T-helper 2 cell treated with Interferon-gamma antibody and Interleukin-4, amounts not matched to agents 5 μg/mL and 100 μg/mL, for 36 hours (primary cell): ENCODE measurements around the gene RAB40B.

Source experiments
- DNase-seq: peaks from one replicate; pipeline ENCODE4 v3.0.0; 2021; ENCODE audit warnings: low spot score
- H3K27ac Mint-ChIP-seq: one replicate; pipeline ENCODE4 v1.8.0; 2021; ENCODE audit warnings: mild to moderate bottlenecking, mixed read lengths
- H3K27me3 Mint-ChIP-seq: one replicate; pipeline ENCODE4 v1.8.0; 2021; ENCODE audit warnings: low read depth, mixed read lengths
- H3K36me3 Mint-ChIP-seq: one replicate; pipeline ENCODE4 v1.8.0; 2021; ENCODE audit warnings: low read depth, mixed read lengths
- H3K4me1 Mint-ChIP-seq: one replicate; pipeline ENCODE4 v1.8.0; 2021; ENCODE audit warnings: low read depth, mixed read lengths
- H3K4me3 Mint-ChIP-seq: one replicate; pipeline ENCODE4 v1.8.0; 2022; ENCODE audit warnings: mild to moderate bottlenecking, moderate library complexity, mixed read lengths
- H3K9me3 Mint-ChIP-seq: one replicate; pipeline ENCODE4 v1.8.0; 2021; ENCODE audit warnings: mixed read lengths

RAB40B gene

DNA sequence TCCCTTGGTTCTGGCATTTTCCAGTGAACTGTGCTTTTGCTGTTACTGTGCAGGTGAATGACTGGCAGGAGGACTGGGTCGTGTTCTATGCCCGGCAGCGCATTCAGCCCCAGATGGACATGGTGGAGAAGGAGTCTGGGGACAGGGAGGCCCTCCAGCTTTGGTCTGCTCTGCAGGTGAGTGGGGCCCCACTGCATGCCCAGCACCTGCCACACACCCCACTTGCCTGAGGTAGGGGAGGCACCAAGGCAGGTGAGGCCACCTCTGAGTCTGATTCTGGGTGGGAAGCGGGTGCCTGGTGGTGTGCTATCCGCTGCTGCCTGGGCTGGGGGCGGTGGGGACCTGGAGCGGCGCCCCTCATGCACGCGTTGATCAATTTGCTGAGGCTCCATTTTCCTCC is 27.9 kb upstream of the RAB40B start:
- no peaks in the 10 kb centered on the region for H3K27me3 Mint-ChIP-seq
- peaks cover 30% of the 10 kb centered on the region for H3K36me3 Mint-ChIP-seq
- no peaks in the 10 kb centered on the region for H3K4me1 Mint-ChIP-seq
- no peak overlapping the region for H3K27ac Mint-ChIP-seq
- DNase-seq, result no peak
- no peak overlapping the region for H3K4me3 Mint-ChIP-seq
- H3K9me3 Mint-ChIP-seq, result no peaks in the 10 kb centered on the region

DNA sequence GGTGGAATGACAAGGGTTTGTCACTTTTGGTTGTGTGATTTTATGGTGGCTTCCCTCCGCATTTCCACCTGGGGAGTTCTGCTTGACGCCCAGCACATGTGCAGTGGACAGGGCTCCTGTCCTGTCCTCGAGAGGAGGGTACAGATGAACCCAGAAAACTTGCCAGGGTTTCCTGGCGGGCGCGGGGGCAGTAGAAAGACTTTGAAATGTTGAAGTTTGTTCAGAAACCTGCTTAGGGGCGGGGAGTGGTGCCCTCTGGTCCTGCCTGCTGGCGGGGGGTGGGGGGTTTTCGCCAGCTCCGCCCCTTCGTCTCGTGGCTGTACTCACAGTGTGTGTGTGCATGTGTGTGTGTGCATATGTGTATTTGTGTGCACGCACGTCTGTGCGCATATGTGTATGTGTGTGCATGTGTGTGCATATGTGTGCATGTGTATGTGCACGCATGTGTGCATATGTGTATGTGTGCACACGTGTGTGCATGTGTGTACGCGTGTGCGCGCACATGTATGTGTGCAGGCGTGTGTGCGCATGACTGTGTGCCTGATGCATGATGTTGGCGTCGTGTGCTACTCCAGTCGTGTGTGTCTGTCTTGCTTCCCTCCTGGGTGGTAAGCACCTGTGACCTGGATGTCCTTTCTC is 24.8 kb upstream of the RAB40B start:
- Mint-ChIP-seq H3K27ac (no peak overlapping the region), H3K27me3 (no peaks in the 10 kb centered on the region), H3K36me3 (peaks cover 26% of the 10 kb centered on the region), H3K4me1 (no peaks in the 10 kb centered on the region), H3K9me3 (no peaks in the 10 kb centered on the region), H3K4me3 (no peak overlapping the region)
- DNase-seq, result no peak

DNA sequence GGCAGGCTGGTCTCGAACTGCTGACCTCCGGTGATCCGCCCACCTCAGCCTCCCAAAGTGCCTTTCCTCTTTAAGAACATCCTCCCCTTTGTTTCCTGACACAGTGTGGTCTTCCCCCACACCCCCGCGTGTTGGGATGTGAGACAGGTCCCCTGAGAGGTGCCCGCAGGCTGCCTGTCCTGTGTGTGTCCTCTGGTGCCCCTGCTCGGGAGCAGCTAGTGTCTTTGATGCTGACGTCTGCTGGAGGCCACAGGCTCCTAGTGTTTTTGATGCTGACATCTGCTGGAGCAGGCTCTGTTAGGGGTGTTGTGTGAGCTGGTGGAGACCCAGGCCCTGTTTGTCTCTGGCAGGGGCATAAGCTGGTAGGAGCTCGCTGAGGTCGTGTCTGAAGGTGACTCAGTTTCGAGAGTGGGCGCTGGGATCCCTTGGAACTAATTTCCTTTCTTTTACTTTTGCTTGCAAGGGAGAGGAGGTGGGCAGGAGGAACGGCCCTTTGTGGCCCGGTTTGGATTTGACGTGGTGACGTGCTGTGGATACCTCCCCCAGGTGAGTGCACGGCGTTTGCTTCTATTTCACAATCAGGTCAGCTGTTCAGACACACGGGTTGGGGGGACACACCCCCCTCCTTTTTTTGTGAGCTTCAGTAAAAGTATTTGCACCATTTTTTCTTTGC is 24.0 kb upstream of the RAB40B start:
- DNase-seq, result no peak
- no peak overlapping the region for H3K4me3 Mint-ChIP-seq
- H3K36me3 Mint-ChIP-seq, result peaks cover 26% of the 10 kb centered on the region
- H3K27ac Mint-ChIP-seq, result no peak overlapping the region
- no peaks in the 10 kb centered on the region for H3K27me3 Mint-ChIP-seq
- H3K9me3 Mint-ChIP-seq, result no peaks in the 10 kb centered on the region
- H3K4me1 Mint-ChIP-seq, result peaks cover 7% of the 10 kb centered on the region

DNA sequence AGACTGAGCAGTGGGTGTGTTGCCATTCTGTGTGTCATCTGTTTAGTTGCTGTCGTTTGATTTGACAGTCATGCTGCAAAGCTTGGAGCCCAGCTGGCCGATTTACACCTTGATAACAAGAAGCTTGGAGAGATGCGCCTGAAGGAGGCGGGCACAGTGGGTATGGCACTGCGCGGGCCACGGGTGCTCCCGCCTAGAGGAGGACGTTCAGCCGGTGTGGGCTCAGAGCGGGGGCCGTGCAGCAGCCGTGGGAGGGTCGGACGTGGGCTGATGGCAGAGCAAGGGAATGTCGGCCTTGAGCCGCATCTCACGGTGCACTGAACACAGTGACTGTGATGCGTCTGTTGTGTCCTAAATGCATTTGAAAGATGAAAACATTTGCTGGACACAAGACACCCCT is 21.7 kb upstream of the RAB40B start:
- H3K4me1 Mint-ChIP-seq, result peaks cover 13% of the 10 kb centered on the region
- H3K36me3 Mint-ChIP-seq, result peaks cover 20% of the 10 kb centered on the region
- H3K27me3 Mint-ChIP-seq, result no peaks in the 10 kb centered on the region
- H3K4me3 Mint-ChIP-seq, result no peak overlapping the region
- H3K27ac Mint-ChIP-seq, result no peak overlapping the region
- DNase-seq, result no peak
- H3K9me3 Mint-ChIP-seq, result no peaks in the 10 kb centered on the region

DNA sequence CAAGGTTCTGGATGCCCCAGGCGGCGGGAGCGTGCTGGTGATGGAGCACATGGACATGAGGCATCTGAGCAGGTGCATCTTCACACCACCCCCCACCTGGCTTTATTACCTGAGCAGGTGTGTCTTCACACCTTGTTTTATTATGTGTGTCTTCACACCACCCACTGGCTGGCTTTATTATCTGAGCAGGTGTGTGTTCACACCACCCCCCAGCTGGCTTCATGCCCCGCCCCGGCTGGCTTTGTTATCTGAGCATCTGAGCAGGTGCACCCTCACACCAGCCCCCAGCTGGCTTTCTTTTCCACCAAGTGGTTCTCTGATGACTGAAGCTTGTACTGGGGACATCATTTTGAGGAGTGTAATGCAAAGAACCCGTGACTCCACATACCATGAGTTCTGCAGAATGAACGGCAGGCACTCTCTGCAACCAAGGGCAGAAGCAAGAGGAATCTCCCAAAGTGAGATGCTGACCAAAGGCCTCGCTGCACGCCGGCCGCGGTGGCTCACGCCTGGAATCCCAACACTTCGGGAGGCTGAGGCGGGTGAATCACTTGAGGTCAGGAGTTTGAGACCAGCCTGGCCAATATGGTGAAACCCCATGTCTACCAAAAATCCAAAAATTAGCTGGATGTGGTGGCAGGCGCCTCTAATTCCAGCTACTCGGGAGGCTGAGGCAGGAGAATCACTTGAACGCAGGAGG is 20.6 kb upstream of the RAB40B start:
- H3K27me3 Mint-ChIP-seq, result no peaks in the 10 kb centered on the region
- peaks cover 13% of the 10 kb centered on the region for H3K4me1 Mint-ChIP-seq
- DNase-seq, result no peak
- peaks cover 20% of the 10 kb centered on the region for H3K36me3 Mint-ChIP-seq
- H3K27ac Mint-ChIP-seq, result no peak overlapping the region
- no peaks in the 10 kb centered on the region for H3K9me3 Mint-ChIP-seq
- H3K4me3 Mint-ChIP-seq, result peak overlapping the region; percentile 43

DNA sequence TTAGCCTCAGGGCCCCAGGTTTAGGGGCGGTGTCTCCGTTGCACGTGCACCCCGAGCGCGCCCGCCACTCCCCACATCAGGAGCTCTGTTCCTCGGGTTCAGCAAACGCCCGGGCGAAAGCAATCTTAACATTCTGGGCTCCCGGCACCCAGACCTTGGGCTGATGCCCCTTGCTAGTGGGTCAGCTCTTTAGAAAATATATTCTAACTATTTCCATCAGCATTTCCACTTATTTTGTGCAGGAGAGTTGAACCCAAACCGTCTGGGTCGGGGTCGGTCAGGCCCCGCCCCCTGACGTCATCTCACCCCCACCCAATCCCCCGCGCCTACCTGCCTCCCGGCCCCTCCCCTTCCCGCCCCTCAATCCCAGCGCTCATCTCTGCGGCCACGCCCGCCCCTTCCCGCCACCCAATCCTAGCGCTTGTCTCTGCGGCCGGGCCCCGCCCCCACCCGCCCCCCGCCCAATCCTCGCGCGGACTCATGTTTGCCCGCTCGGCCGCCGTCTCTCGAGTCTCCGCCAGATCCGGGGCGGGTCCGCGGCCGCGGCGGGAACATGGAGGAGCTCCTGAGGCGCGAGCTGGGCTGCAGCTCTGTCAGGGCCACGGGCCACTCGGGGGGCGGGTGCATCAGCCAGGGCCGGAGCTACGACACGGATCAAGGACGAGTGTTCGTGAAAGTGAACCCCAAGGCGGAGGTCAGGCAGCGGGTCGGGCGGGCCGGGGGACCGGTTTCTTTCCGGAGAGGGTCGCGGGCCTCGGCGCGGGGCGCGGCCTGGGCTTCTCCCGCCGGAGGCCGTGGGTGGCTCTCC is 17.9 kb upstream of the RAB40B start, which contains the start of gene FN3KRP:
Gene FN3KRP, plus strand, starts transcription at position 504 of the 808 bp plus-strand sequence. Its CDS starts 50 bp downstream, at position 554.
- Mint-ChIP-seq H3K4me1 (peaks cover 13% of the 10 kb centered on the region), H3K36me3 (peaks cover 8% of the 10 kb centered on the region), H3K9me3 (no peaks in the 10 kb centered on the region), H3K4me3 (peak within 1 kb of the TSS; percentile 95), H3K27ac (peak within 1 kb of the TSS; percentile 96), H3K27me3 (no peaks in the 10 kb centered on the region)
- peak; percentile 87 for DNase-seq

DNA sequence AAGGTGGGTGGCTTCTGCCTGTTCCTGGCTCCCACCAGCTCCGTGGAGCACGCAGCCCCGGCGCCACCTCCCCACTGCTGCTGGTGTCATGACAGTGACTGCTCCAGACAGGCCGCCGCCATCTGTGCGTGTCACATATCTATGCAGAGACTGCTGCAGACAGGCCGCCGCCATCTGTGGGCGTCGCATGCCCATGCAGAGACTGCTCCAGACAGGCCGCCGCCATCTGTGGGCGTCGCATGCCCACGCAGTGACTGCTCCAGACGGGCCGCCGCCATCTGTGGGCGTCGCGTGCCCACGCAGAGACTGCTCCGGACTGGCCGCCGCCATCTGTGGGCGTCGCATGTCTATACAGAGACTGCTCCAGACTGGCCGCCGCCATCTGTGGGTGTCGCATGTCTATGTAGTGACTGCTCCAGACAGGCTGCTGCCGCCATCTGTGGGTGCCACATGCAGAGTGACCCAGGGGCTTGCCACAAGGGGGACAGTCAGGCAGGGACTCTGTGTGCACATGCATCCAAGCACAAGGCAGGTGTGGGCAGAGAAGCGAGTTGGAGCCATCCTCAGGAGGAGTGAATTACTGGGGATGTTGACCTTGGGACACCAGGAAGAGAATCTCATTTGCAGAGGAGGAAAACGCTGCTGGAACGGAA is 14.7 kb upstream of the RAB40B start:
- H3K27me3 Mint-ChIP-seq, result no peaks in the 10 kb centered on the region
- peaks cover 13% of the 10 kb centered on the region for H3K4me1 Mint-ChIP-seq
- H3K4me3 Mint-ChIP-seq, result peak overlapping the region; percentile 11
- H3K9me3 Mint-ChIP-seq, result no peaks in the 10 kb centered on the region
- peaks cover 5% of the 10 kb centered on the region for H3K36me3 Mint-ChIP-seq
- H3K27ac Mint-ChIP-seq, result no peak overlapping the region
- no peak for DNase-seq

DNA sequence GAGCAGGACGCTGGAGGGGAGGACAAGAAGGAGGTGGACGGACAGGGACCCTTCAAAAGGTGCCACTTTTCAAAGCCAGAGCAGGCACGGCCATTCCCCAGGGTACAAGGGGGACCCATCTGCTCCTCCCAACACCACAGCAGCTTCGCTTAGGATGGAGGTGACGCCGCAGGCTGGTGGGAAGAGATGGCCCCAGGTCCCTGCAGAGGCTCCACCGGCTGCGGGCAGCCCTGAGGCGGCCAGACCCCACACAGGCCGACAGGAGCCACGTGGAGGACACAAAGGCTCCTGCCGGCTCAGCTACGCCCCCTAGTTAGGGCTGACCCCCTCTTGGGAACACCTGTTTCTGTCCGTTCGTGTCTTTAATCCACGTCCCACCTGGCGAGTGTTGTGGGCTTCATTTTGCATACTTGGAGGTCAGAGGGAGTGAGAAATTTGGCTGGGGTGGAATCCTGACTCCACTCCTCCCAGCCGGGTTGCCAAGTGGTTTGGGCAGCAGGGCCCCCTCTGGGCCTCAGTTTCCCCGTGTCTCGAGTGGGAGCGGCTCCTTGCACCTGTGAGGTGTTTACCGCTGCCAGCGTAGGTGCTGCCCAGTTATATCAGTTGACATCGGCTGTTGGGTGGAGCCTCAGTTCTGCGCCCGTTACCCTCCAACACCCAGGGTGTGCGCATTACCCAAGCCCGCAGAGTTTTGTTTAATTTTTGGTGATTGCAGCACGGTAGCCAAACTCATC is 12.2 kb upstream of the RAB40B start:
- Mint-ChIP-seq H3K4me3 (no peak overlapping the region), H3K4me1 (peaks cover under 1% of the 10 kb centered on the region), H3K36me3 (no peaks in the 10 kb centered on the region), H3K27me3 (no peaks in the 10 kb centered on the region), H3K27ac (no peak overlapping the region), H3K9me3 (no peaks in the 10 kb centered on the region)
- no peak for DNase-seq

DNA sequence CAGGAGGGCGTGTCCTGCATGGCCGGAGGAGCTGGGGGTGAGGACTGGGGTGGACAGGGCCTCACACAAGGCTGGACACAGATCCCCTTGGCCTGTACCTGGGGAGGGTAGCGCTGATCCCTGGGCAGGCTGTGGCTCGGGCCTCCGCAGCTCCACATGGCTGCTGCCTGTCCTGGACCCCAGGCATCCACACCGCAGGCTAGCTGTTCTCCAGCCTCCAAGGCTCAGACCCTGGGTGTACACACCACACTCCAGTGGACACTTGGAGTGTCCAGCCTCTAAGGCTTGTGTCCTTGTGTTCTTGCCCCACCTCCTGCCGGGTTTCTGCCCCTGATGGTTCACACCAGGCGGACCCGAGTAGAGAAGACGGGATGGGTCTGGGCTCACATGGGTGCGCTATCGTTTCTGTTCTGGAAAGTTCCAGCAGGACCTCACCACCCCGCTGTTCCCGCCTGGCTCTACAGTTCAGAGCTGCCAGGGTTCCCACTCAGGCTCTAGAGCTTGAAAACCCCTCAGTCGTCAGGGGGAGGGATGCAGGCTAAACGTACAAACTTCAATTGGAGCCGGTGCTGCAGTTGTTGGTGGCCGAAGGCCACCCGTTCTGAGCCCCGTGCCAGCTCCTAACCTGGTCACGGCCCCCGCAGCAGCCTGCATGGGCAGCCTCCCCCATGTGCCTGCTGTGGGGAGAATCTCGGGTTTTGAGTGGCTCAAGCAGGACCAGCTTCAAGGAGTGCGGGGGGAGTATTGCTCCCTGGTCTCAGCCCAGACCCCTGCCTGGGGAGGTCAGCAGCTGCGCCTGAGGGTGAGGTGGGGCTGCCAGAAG is 11.4 kb upstream of the RAB40B start:
- Mint-ChIP-seq H3K4me3 (no peak overlapping the region), H3K9me3 (no peaks in the 10 kb centered on the region), H3K36me3 (no peaks in the 10 kb centered on the region), H3K4me1 (no peaks in the 10 kb centered on the region), H3K27ac (no peak overlapping the region), H3K27me3 (no peaks in the 10 kb centered on the region)
- no peak for DNase-seq

DNA sequence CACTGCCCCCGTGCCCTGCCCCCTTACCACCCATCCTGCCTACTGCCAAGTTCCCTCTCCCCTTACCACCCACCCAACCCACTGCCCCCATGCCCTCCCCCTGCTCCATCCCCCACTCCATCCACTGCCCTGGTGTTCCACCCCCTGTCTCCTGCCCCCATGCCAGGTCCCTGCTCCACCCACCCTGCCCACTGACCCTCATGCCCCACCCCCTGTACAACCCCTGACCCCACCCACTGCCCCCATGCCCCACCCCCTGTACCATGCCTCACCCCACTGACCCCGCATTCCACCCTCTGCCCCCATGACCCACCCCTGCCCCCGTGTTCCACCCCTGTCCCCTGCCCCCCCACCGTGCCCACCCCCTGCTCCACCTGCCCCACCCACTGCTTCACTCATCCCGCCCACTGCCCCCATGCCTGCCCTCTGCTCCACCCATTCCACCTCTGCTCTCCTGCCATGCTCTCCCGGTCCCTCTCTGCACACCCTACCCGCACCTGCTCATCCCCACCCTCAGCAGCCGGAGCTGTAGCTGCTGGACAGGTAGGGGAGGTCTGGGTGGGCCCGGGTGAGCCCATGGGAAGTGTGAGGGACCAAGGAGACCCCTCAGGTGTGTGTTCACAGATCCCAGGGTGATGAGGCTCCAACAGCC is 10.7 kb upstream of the RAB40B start:
- Mint-ChIP-seq H3K27ac (no peak overlapping the region), H3K4me3 (no peak overlapping the region), H3K4me1 (no peaks in the 10 kb centered on the region), H3K27me3 (no peaks in the 10 kb centered on the region), H3K36me3 (no peaks in the 10 kb centered on the region), H3K9me3 (no peaks in the 10 kb centered on the region)
- DNase-seq, result no peak

DNA sequence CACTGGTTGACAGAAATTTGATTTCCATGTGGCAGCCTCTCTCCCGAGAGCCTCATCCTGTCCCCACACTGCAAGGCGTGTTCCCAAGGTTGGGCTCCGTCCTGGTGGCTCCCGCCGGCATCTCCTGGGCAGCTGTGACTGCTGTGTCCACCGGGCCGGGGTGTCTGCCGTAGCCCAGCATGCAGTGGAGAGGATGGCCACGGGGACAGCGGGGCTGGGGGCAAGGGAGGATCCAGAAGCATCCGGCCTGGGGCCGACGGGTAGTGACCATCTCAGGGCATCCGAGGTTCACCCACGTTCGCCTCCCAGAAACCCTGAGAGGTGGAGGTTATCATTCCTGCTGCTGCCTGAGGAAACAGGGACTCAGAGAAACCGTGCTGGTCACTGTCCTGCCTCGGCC is 7.3 kb upstream of the RAB40B start:
- Mint-ChIP-seq H3K27ac (no peak overlapping the region), H3K4me1 (no peaks in the 10 kb centered on the region), H3K9me3 (no peaks in the 10 kb centered on the region), H3K4me3 (no peak overlapping the region), H3K36me3 (no peaks in the 10 kb centered on the region), H3K27me3 (no peaks in the 10 kb centered on the region)
- DNase-seq, result no peak

DNA sequence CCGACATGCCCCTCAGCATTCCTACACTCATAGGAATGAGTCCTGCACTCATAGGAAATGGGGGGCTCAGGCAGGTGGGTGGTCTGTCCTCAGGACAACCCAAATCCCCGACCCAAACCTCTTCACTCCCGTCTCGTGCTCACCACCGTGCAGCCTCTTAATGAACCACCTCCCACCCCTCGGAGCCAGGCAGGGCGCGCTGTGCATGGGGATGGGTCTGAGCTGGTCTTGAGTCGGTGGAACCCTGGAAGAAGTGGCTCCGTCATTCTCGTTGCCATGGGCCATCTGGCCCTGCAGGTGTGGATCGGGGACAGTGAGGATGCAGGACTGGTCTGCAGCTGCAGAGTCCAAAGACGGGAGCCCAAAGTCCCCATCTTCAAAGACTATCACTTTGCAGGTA is 6.4 kb upstream of the RAB40B start:
- Mint-ChIP-seq H3K4me3 (no peak overlapping the region), H3K27me3 (no peaks in the 10 kb centered on the region), H3K4me1 (no peaks in the 10 kb centered on the region), H3K36me3 (no peaks in the 10 kb centered on the region), H3K9me3 (no peaks in the 10 kb centered on the region), H3K27ac (no peak overlapping the region)
- DNase-seq, result no peak
